ENCODE data around the gene SGCG.

DNA sequence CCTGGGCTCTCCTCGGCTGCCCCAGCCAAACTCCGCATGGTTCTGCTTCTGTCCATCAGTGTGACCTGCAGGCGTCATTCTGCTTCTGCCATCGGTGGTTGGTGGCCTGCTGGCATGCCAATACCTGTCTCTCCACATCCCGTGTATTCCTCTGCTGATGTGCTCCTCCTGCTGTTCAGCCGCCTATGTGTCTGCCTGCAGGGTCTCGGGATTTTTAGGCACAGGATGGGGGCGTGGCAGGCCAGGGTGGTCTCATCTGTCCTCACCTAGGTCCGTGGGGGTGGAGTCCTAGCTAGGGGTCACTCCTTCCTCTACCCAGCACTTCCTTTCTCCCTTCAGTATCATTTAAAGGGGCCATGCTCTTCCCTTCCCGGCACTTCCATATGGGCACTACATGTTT lies 33.0 kb upstream of the SGCG start:
- TF ChIP-seq CTCF (IDR thresholded peaks at IDR 0.05) = no peak
- TF ChIP-seq POLR2A (IDR thresholded peaks at IDR 0.05) = no peak
- TF ChIP-seq EP300 (IDR thresholded peaks at IDR 0.05) = no peak
